Smooth muscle cell (in vitro differentiated cells): ENCODE data around the gene METAP2. TPM values are rescaled to one million over a fixed set of nuclear protein-coding genes. Genes with fewer than 3 reads are reported as not detected.
"Not testable (repeated sequence)": the region's sequence is repeated elsewhere in the genome, so short reads cannot be mapped to it uniquely, and the experiment has no call there.

Experiments
- DNase-seq: peaks from one replicate; lab custom pipeline; 2025; ENCODE audit not compliant: unreplicated experiment; lab: John Stamatoyannopoulos, UW
- H2AFZ ChIP-seq: fragments of 200-600 bp; sonication (generic); 2 replicates; pipeline ENCODE4 v1.6.0; 2016; ENCODE audit warnings: antibody characterized with exemption, low read depth, mild to moderate bottlenecking
- H3F3A ChIP-seq: fragments of 200-600 bp; sonication (generic); 2 replicates; pipeline ENCODE4 v1.6.0; 2017; ENCODE audit warnings: antibody characterized with exemption, low read depth
- H3K27ac ChIP-seq: fragments of 200-600 bp; sonication (generic); 2 replicates; pipeline ENCODE4 v1.5.1; 2016; ENCODE audit warnings: low read depth, mild to moderate bottlenecking
- H3K27me3 ChIP-seq: fragments of 200-600 bp; sonication (generic); 2 replicates; pipeline ENCODE4 v1.6.1; 2016; ENCODE audit warnings: low read depth, mild to moderate bottlenecking
- H3K36me3 ChIP-seq: fragments of 200-600 bp; sonication (generic); 2 replicates; pipeline ENCODE4 v1.5.1; 2016; ENCODE audit warnings: low read depth
- H3K4me1 ChIP-seq: fragments of 200-600 bp; sonication (generic); 2 replicates; pipeline ENCODE4 v1.5.1; 2016; ENCODE audit warnings: low read depth
- H3K4me2 ChIP-seq: fragments of 200-600 bp; sonication (generic); 2 replicates; pipeline ENCODE4 v1.6.0; 2016; ENCODE audit warnings: mild to moderate bottlenecking
- H3K4me3 ChIP-seq: fragments of 200-600 bp; sonication (generic); 2 replicates; pipeline ENCODE4 v1.5.1; 2016; ENCODE audit warnings: mild to moderate bottlenecking
- H3K79me2 ChIP-seq: fragments of 200-600 bp; sonication (generic); 2 replicates; pipeline ENCODE4 v1.6.0; 2016; ENCODE audit warnings: low read depth, mild to moderate bottlenecking
- H3K9ac ChIP-seq: fragments of 200-600 bp; sonication (generic); 2 replicates; pipeline ENCODE4 v1.6.0; 2016; ENCODE audit warnings: low read depth
- H3K9me3 ChIP-seq: fragments of 200-600 bp; sonication (generic); replicated peaks from 2 replicates; pipeline ENCODE4 v1.5.1; 2016; ENCODE audit warnings: low read depth
- H4K20me1 ChIP-seq: fragments of 200-600 bp; sonication (generic); 2 replicates; pipeline ENCODE4 v1.6.0; 2016; ENCODE audit warnings: low read depth
- WGBS: methylation state at CpG from one replicate; pipeline ENCODE4 v1.1.7; 2016; ENCODE audit warnings: low lambda C conversion rate; 5-methylcytosine and 5-hydroxymethylcytosine counted together
- polyA plus RNA-seq: library from polyadenylated mRNA; unstranded; fragments of >200 nt; fragmentation: Nextera tagmentation; extraction: Ambion mirVana; gene quantifications from 2 replicates; pipeline ENCODE4 v1.2.1, GENCODE V29; 2016
- total RNA-seq: library from RNA; depleted of rRNA; stranded (reverse); fragments of >200 nt; gene quantifications from 2 replicates; pipeline ENCODE4 v1.2.3, GENCODE V29; 2014
- TF ChIP-seq, protein P1 (sequence below): fragments of 200-600 bp; sonication (generic); IDR thresholded peaks from 2 replicates; pipeline ENCODE4 v1.5.1; 2017; ENCODE audit warnings: borderline replicate concordance, mild to moderate bottlenecking, antibody characterized with exemption; ENCODE audit not compliant: insufficient read depth, poor library complexity, severe bottlenecking

The METAP2 gene
- total and polyA plus RNA-seq, 2 experiments from 2014 or later: 39.2 to 54.8 TPM

GRCh38 chr12:95462081-95462480 is 11.9 kb upstream of the METAP2 start:
- H3K4me2 ChIP-seq: no peak overlapping the region
- H3K9me3 ChIP-seq: no peaks in the 10 kb centered on the region
- DNase-seq: no peak
- no peaks in the 10 kb centered on the region for H3K4me1 ChIP-seq
- no peak overlapping the region for H3K9ac ChIP-seq
- H3K36me3 ChIP-seq: no peaks in the 10 kb centered on the region
- TF ChIP-seq, protein P1, sequence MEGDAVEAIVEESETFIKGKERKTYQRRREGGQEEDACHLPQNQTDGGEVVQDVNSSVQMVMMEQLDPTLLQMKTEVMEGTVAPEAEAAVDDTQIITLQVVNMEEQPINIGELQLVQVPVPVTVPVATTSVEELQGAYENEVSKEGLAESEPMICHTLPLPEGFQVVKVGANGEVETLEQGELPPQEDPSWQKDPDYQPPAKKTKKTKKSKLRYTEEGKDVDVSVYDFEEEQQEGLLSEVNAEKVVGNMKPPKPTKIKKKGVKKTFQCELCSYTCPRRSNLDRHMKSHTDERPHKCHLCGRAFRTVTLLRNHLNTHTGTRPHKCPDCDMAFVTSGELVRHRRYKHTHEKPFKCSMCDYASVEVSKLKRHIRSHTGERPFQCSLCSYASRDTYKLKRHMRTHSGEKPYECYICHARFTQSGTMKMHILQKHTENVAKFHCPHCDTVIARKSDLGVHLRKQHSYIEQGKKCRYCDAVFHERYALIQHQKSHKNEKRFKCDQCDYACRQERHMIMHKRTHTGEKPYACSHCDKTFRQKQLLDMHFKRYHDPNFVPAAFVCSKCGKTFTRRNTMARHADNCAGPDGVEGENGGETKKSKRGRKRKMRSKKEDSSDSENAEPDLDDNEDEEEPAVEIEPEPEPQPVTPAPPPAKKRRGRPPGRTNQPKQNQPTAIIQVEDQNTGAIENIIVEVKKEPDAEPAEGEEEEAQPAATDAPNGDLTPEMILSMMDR: no peak
- no peak overlapping the region for H2AFZ ChIP-seq
- no peaks in the 10 kb centered on the region for H3K79me2 ChIP-seq
- no peak overlapping the region for H3K27ac ChIP-seq
- no peak overlapping the region for H3K4me3 ChIP-seq
- no peaks in the 10 kb centered on the region for H4K20me1 ChIP-seq
- H3K27me3 ChIP-seq: no peaks in the 10 kb centered on the region
- WGBS: 93% methylated on average over 4 of the region's 4 CpGs
- no peaks in the 10 kb centered on the region for H3F3A ChIP-seq

DNA sequence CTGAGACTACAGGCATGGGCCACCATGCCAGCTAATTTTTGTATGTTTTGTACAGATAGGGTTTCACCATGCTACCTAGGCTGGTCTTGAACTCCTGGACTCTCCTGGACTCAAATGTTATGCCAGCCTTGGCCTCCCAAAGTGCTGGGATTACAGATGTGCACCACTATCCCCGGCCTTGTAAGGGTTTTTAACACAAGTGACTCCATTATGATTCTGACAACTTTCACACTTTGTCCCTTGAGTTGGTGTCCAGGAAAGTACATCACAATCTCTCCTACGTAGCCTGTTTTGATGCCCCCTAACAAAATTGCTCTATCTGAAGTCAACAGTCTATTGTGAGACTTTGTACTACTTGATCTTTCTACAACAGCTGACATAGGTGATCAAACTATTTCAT is 11.4 kb upstream of the METAP2 start:
- 93% methylated on average over 2 of the region's 2 CpGs for WGBS
- Histone ChIP-seq H3K36me3 (no peaks in the 10 kb centered on the region), H4K20me1 (no peaks in the 10 kb centered on the region), H3K9me3 (no peaks in the 10 kb centered on the region), H3F3A (no peaks in the 10 kb centered on the region), H3K4me3 (no peak overlapping the region), H3K4me2 (no peak overlapping the region), H3K27me3 (no peaks in the 10 kb centered on the region), H3K4me1 (no peaks in the 10 kb centered on the region), H3K27ac (no peak overlapping the region), H2AFZ (no peak overlapping the region), H3K79me2 (no peaks in the 10 kb centered on the region), H3K9ac (no peak overlapping the region)
- TF ChIP-seq, protein P1: no peak
- no peak for DNase-seq

DNA sequence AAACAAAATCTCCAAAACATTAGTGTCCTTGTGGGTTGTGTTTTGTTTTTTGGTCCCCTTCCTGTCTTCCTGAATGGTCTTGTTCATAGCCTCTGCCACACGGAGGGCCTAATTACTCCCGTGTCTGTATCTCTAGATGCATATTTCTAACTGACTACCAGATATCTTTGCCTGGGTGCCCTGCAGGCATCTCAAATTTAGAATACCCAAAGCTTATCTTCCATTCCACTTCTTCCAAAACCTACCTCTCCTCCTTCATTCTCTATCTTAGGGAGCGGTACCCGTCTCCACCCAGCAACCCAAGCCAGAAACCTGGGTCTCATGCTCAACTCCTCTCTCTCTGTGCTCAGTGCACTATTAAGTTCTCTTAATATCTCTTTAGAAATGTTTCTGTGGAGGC is 10.9 kb upstream of the METAP2 start:
- DNase-seq: no peak
- Histone ChIP-seq H3K9me3 (no peaks in the 10 kb centered on the region), H3K4me2 (no peak overlapping the region), H3K36me3 (no peaks in the 10 kb centered on the region), H3K9ac (no peak overlapping the region), H3K4me1 (no peaks in the 10 kb centered on the region), H3K4me3 (no peak overlapping the region), H3F3A (no peaks in the 10 kb centered on the region), H3K27me3 (no peaks in the 10 kb centered on the region), H3K27ac (no peak overlapping the region), H2AFZ (no peak overlapping the region), H3K79me2 (no peaks in the 10 kb centered on the region), H4K20me1 (no peaks in the 10 kb centered on the region)
- WGBS: 78% methylated on average over 4 of the region's 4 CpGs
- TF ChIP-seq, protein P1: no peak

- H3K9me3 ChIP-seq, H2AFZ ChIP-seq, H3K36me3 ChIP-seq, H3F3A ChIP-seq, H3K27ac ChIP-seq, H3K4me2 ChIP-seq, H3K9ac ChIP-seq, H3K79me2 ChIP-seq, H4K20me1 ChIP-seq, H3K4me1 ChIP-seq, DNase-seq, H3K27me3 ChIP-seq, H3K4me3 ChIP-seq: not testable (repeated sequence)
- 96% methylated on average over 4 of the region's 4 CpGs for WGBS
Observed at GRCh38 chr12:95463776-95464175, 10.2 kb upstream of the METAP2 start.
